Esophagus muscularis mucosa (tissue), 4 donors: ENCODE data around the gene FAM181A.

Experiments
- CTCF ChIP-seq, 3 experiments: fragments of 200-600 bp in 2 of 3; fragments of 450-650 bp in 1 of 3; sonication (generic) in 2 of 3; IDR thresholded peaks; one replicate each; pipeline ENCODE4 v1.5.1; 2017 to 2019; ENCODE audit warnings: antibody characterized with exemption in 3 of 3, mild to moderate bottlenecking in 2 of 3, moderate library complexity in 1 of 3
- EP300 ChIP-seq: sonication (generic); formaldehyde crosslinking; IDR thresholded peaks from one replicate; pipeline ENCODE4 v1.6.1; 2017; ENCODE audit warnings: antibody characterized with exemption
- POLR2A ChIP-seq: fragments of 450-650 bp; IDR thresholded peaks from one replicate; pipeline ENCODE4 v1.6.1; 2017; ENCODE audit warnings: antibody characterized with exemption, moderate library complexity, mild to moderate bottlenecking, low read depth
- POLR2AphosphoS5 ChIP-seq, 2 donors: sonication (generic); formaldehyde crosslinking; IDR thresholded peaks; one replicate each; pipeline ENCODE4 v1.6.1; 2017; ENCODE audit warnings: antibody characterized with exemption in 2 of 2

GRCh38 chr14:93915070-93915705 is 12.0 kb upstream of the FAM181A start:
- TF ChIP-seq POLR2A (no peak), CTCF (IDR thresholded peaks at IDR 0.05) (no peak), POLR2AphosphoS5 (IDR thresholded peaks at IDR 0.05) (no peak), EP300 (no peak)
